Immature natural killer cell (primary cell): ENCODE measurements around the gene ZDHHC21. TPM values are rescaled to one million over a fixed set of nuclear protein-coding genes. Genes with fewer than 3 reads are reported as not detected.

Source experiments
- DNase-seq, 3 donors: peaks; one replicate each; pipeline ENCODE4 v3.0.0; 2022; ENCODE audit warnings: mixed read lengths in 1 of 3
- H3K27ac Mint-ChIP-seq, 6 donors: one replicate each; pipeline ENCODE4 v1.8.0; 2020; ENCODE audit warnings: mixed read lengths in 6 of 6, mild to moderate bottlenecking in 5 of 6, inconsistent platforms in 4 of 6, moderate library complexity in 3 of 6
- H3K27me3 Mint-ChIP-seq, 3 donors: one replicate each; pipeline ENCODE4 v1.8.0; 2020 to 2021; ENCODE audit warnings: low read depth in 3 of 3, mild to moderate bottlenecking in 3 of 3, mixed read lengths in 3 of 3, moderate library complexity in 3 of 3, inconsistent platforms in 1 of 3
- H3K36me3 Mint-ChIP-seq, 3 donors: one replicate each; pipeline ENCODE4 v1.8.0; 2020; ENCODE audit warnings: mixed read lengths in 3 of 3, inconsistent platforms in 2 of 3, mild to moderate bottlenecking in 2 of 3
- H3K4me1 Mint-ChIP-seq, 2 donors: one replicate each; pipeline ENCODE4 v1.8.0; 2020; ENCODE audit warnings: inconsistent platforms in 2 of 2, mild to moderate bottlenecking in 2 of 2, mixed read lengths in 2 of 2, moderate library complexity in 1 of 2
- H3K4me3 Mint-ChIP-seq, 5 donors: one replicate each; pipeline ENCODE4 v1.8.0; 2020; ENCODE audit warnings: mild to moderate bottlenecking in 5 of 5, mixed read lengths in 5 of 5, inconsistent platforms in 3 of 5, moderate library complexity in 3 of 5
- H3K9me3 Mint-ChIP-seq, 6 donors: one replicate each; pipeline ENCODE4 v1.8.0; 2020; ENCODE audit warnings: mild to moderate bottlenecking in 6 of 6, mixed read lengths in 6 of 6, inconsistent platforms in 4 of 6, moderate library complexity in 3 of 6
- polyA plus RNA-seq, 3 donors: library from polyadenylated mRNA; unstranded; fragments of 300-500 nt; fragmentation: Illumina TruSeq; gene quantifications; one replicate each; pipeline ENCODE4 v1.2.3, GENCODE V29; 2021

ZDHHC21 gene
- polyA plus RNA-seq, 3 donors from 2014 or later: 1.3 to 2.3 (median 1.7) TPM

DNA sequence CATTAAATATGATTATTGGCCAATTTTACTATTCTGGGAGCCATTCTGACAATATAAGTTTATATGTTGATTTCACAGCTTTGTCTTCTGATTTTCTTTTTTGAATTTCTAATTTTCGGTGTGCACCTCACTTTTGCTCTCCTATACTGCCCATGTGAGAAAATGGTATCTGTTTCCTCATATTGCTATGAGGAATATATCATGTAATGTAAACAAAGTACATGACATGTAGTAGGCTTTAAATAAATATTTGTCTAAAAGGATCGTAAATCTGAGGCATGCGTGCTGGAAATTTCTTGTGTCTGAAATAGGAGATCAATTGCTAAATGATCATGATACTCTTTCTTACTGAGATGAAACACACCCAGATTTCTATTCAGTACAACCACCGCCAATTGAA is 119.9 kb downstream of the ZDHHC21 start:
- peaks cover 0 to 2% (median 0%) of the 10 kb centered on the region in 3 donors for H3K27me3 Mint-ChIP-seq

DNA sequence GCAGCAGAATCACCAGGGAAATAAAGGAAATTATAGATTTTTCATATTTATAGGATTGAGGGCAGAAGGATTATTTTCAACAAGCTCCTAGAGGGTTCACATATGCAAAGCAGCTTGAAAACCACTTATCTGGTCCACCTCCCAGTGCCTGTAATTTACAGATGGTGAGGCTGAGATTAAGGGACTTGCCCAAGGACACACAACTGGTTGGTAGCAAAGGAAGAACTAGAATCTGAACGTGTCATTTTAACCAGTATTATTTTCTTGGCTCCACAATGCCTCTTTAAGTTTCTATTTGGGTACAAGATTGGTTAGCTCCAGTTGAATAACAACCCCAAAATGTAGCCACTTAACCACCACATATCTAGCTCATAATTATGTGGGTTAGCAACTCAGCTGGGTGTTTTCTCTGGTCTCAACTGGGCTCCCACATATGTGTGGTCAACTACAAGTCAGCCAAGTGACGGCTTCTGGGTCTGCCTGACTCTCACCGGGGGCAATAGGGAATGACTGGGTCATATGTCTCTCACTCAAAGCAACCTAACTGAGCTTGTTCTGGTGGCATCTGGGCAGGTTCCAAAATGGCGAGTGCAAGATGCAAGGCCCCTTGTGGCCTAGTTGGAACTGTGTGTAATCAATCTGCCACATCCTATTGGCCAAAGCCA is 127.7 kb downstream of the ZDHHC21 start:
- no peak overlapping the region for H3K27ac Mint-ChIP-seq

More for the DNA sequence above, 119.9 kb downstream of the ZDHHC21 start:
- Mint-ChIP-seq H3K27ac (no peak overlapping the region), H3K36me3 (peaks cover 3 to 12% (median 8%) of the 10 kb centered on the region in 3 donors), H3K9me3 (peaks cover 17 to 35% (median 24%) of the 10 kb centered on the region in 6 donors), H3K4me1 (no peaks in the 10 kb centered on the region), H3K4me3 (no peak overlapping the region)
- no peak for DNase-seq

DNA sequence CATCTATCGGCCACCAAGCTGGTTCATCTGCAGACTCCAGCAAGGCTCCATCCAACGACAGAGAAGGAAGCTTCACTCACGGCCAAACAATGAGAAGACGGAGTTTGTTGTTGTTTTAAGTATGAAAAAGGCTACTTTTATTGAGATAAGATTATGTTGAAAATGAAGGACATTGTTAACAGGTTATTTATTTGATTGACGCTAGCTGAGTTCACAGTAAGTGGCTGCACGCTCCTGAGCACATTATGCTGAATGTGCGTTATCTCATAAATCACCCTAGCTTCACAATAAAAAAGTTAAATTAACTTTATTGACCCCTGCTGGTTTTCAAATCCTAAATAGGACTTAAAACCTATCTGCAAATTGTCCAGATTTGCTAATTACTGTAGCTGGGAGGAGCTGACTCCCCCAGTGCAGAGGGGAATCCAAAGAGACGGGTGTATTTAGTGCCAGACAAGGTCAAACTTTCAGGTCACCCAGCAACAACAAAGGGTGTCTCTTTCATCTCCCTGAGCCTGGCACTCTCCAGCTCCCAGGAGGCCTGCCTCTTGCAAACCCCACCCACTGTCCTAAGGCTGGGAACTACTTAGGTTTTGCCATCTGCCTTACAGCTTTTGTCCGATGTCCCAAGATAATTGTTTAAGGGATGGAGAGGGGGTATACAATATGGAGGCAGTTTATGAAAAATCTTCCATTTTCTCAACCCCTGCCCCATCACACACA is 129.2 kb downstream of the ZDHHC21 start:
- Mint-ChIP-seq H3K27me3 (peaks cover 2 to 5% (median 4%) of the 10 kb centered on the region in 3 donors), H3K9me3 (peaks cover 0 to 23% (median 4%) of the 10 kb centered on the region in 6 donors), H3K36me3 (peaks cover 0 to 5% (median 0%) of the 10 kb centered on the region in 3 donors), H3K4me3 (no peak overlapping the region), H3K4me1 (peaks cover 0 to 2% of the 10 kb centered on the region in 2 donors), H3K27ac (no peak overlapping the region)
- DNase-seq: no peak

More for the DNA sequence above, 127.7 kb downstream of the ZDHHC21 start:
- DNase-seq: no peak
- H3K4me3 Mint-ChIP-seq: no peak overlapping the region
- peaks cover 0 to 2% of the 10 kb centered on the region in 2 donors for H3K4me1 Mint-ChIP-seq
- H3K9me3 Mint-ChIP-seq: peaks cover 3 to 23% (median 11%) of the 10 kb centered on the region in 6 donors
- peaks cover 0 to 5% (median 5%) of the 10 kb centered on the region in 3 donors for H3K27me3 Mint-ChIP-seq
- H3K36me3 Mint-ChIP-seq: peaks cover 0 to 3% (median 0%) of the 10 kb centered on the region in 3 donors

GRCh38 chr9:14561929-14562405 is 131.3 kb downstream of the ZDHHC21 start:
- no peak overlapping the region for H3K4me3 Mint-ChIP-seq
- H3K27me3 Mint-ChIP-seq: peaks cover 2 to 5% (median 3%) of the 10 kb centered on the region in 3 donors
- H3K27ac Mint-ChIP-seq: no peak overlapping the region
- no peak for DNase-seq
- peaks cover 0 to 31% (median 2%) of the 10 kb centered on the region in 6 donors for H3K9me3 Mint-ChIP-seq
- H3K4me1 Mint-ChIP-seq: peaks cover 0 to 2% of the 10 kb centered on the region in 2 donors
- H3K36me3 Mint-ChIP-seq: peaks cover 0 to 6% (median 0%) of the 10 kb centered on the region in 3 donors

Other genes starting within 250 kb of the ZDHHC21 start
- gene CER1, start 29.3 kb upstream of the ZDHHC21 start, polyA plus RNA-seq: not detected
- gene FREM1, start 217.0 kb upstream of the ZDHHC21 start, polyA plus RNA-seq: not detected